Measurements from ENCODE around the gene ARFRP1.

The ARFRP1 gene

GRCh38 chr20:63743210-63743970 lies 35.6 kb upstream of the ARFRP1 start:
- TF ChIP-seq CTCF (IDR thresholded peaks at IDR 0.05): no peak
- TF ChIP-seq ZFX (IDR thresholded peaks at IDR 0.05; ENCODE audit: borderline replicate concordance): no peak
- H3K27ac ChIP-seq: no peak overlapping the region

- no peak for TF ChIP-seq ZFX (IDR thresholded peaks at IDR 0.05; ENCODE audit: borderline replicate concordance)
- no peak for TF ChIP-seq CTCF (IDR thresholded peaks at IDR 0.05)
Measured at GRCh38 chr20:63742381-63743024, 34.7 kb upstream of the ARFRP1 start.

GRCh38 chr20:63741676-63742380 lies 34.1 kb upstream of the ARFRP1 start:
- peak overlapping the region; percentile 98 for H3K27ac ChIP-seq
- no peak for TF ChIP-seq CTCF (IDR thresholded peaks at IDR 0.05)
- TF ChIP-seq ZFX (IDR thresholded peaks at IDR 0.05; ENCODE audit: borderline replicate concordance): no peak

More at GRCh38 chr20:63742381-63743024, 34.7 kb upstream of the ARFRP1 start:
- peak overlapping the region; percentile 98 for H3K27ac ChIP-seq

GRCh38 chr20:63741354-63741675 lies 33.5 kb upstream of the ARFRP1 start:
- H3K27ac ChIP-seq: peak overlapping the region; percentile 98
- TF ChIP-seq CTCF (IDR thresholded peaks at IDR 0.05) (no peak), ZFX (IDR thresholded peaks at IDR 0.05; ENCODE audit: borderline replicate concordance) (no peak)

GRCh38 chr20:63740627-63741353 lies 33.0 kb upstream of the ARFRP1 start:
- H3K27ac ChIP-seq: peak overlapping the region; percentile 98

GRCh38 chr20:63740070-63740626 lies 32.4 kb upstream of the ARFRP1 start:
- TF ChIP-seq ZFX (IDR thresholded peaks at IDR 0.05; ENCODE audit: borderline replicate concordance) (no peak), CTCF (IDR thresholded peaks at IDR 0.05) (no peak)

More at GRCh38 chr20:63740627-63741353, 33.0 kb upstream of the ARFRP1 start:
- TF ChIP-seq CTCF (IDR thresholded peaks at IDR 0.05): peak; percentile 18; the same call in 1 of the 2 replicates
- TF ChIP-seq ZFX (IDR thresholded peaks at IDR 0.05; ENCODE audit: borderline replicate concordance): no peak

More at GRCh38 chr20:63740070-63740626, 32.4 kb upstream of the ARFRP1 start:
- peak overlapping the region; percentile 98 for H3K27ac ChIP-seq
